ENCODE measurements around the gene RNF227.
"Not testable (repeated sequence)": the region's sequence is repeated elsewhere in the genome, so short reads cannot be mapped to it uniquely, and the experiment has no call there.

DNA sequence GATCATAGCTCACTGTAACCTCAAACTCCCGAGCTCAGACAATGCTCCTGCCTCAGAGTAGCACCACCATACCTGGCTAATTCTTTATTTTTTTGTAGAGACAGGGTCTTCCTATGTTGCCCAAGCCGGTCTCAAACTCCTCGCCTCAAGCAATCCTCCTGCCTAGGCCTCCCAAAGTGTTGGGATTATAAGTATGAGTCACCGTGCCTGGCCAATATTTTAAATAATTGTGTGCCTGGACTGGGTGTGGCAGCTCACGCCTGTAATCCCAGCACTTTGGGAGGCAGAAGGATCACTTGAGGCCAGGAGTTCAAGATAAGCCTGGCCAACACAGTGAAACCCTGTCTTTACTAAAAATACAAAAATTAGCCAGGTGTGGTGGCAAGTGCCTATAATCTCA, 51.7 kb downstream of the RNF227 start:
- TF ChIP-seq POLR2AphosphoS5, POLR2A (IDR thresholded peaks at IDR 0.05; ENCODE audit: low read depth, low read length): not testable (repeated sequence)
